GM13976 (cell line): ENCODE results near the gene RBM4.

ENCODE experiments used
- DNase-seq: peaks from one replicate; pipeline ENCODE4 v3.0.0; 2012; ENCODE audit warnings: low spot score
- CTCF ChIP-seq: IDR thresholded peaks from 2 replicates; pipeline ENCODE4 v1.5.1; 2012; ENCODE audit warnings: borderline replicate concordance, mild to moderate bottlenecking; ENCODE audit not compliant: insufficient read depth; ENCODE audit errors: extremely low read depth, missing control alignments, control extremely low read depth
- in situ Hi-C: fragments of 300-500 bp; cut with MboI; formaldehyde crosslinking; loops from one replicate; pipeline ENCODE4 v1.12.0; 2022; ENCODE audit warnings: low sequenced_read_pairs, mixed read lengths, inconsistent platforms; ENCODE audit not compliant: unreplicated experiment

The RBM4 gene

DNA sequence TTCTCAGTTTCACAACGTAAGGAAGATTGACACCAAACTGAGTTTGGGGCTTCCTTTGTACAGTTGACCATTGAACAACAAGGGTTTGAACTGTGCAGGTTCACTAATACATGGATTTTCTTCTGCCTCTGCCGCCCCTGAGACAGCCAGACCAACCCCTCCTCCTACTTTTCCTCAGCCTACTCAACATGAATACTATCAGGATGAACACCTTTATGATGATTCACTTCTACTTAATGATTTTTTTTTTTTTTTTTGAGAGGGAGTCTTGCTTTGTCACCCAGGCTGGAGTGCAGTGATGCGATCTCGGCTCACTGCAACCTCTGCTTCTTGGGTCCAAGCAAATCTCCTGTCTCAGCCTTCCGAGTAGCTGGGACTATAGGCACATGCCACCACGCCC, 14.6 kb downstream of the RBM4 start:
- no peak for TF ChIP-seq CTCF
- in situ Hi-C loops: no loop called here
- DNase-seq: no peak

GRCh38 chr11:66659763-66660162, 21.3 kb downstream of the RBM4 start:
- no peak for DNase-seq
- no peak for TF ChIP-seq CTCF
- in situ Hi-C loops: loop anchor here (10.0 kb wide), 1 partner anchor 255 kb away; no protein-coding TSS in a partner anchor

DNA sequence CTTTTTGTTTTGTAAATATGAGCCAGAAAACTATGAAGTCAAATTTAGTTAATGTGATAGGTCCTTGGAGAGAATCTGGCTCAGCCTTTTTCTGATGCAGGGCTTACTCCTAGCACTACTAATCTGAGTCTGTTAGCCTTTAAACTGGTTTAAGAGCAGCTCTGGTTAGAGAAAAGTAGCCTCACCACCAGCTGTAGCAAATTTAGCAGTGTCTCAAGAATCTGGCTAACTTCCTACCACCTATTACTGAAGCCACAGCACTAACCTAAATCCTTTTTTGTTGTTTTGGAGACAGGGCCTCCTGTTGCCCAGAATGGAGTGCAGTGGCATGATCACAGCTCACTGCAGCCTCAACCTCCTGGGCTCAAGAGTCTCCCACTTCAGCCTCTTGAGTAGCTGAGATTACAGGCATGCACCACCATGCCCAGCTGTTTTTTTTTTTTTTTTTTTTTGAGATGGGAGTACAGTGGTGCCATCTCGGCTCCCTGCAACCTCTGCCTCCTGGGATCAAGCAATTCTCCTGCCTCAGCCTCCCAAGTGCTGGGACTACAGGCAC, 25.3 kb downstream of the RBM4 start:
- DNase-seq: no peak
- TF ChIP-seq CTCF: no peak
- in situ Hi-C loops: loop anchor here (10.0 kb wide), 1 partner anchor 259 kb away; no protein-coding TSS in a partner anchor

GRCh38 chr11:66665369-66665768, 26.9 kb downstream of the RBM4 start:
- in situ Hi-C loops: loop anchor here (10.0 kb wide), 1 partner anchor 261 kb away; no protein-coding TSS in a partner anchor
- no peak for TF ChIP-seq CTCF
- DNase-seq: no peak

DNA sequence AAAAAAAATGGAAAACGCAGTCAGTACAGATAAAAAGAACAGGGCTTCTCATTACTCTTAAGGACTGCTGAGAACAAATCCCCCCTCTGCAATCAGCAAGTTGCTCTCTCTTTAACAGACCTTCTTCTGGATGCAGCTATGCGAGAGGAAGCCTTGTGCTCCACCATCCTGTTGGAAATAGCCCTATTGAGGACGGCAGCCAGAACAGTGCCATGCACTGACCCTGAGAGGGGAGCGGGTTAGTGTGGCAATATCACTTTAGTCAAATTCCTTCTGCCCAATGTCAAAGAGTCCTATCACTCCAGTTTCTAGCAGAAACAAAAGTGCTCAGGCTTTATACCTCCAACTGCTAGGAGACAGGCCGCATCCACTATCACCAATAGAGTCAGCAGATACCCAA, 32.3 kb downstream of the RBM4 start:
- in situ Hi-C loops: no loop called here
- DNase-seq: no peak
- TF ChIP-seq CTCF: no peak

- no peak for TF ChIP-seq CTCF
- in situ Hi-C loops: no loop called here
- DNase-seq: no peak
Measured at GRCh38 chr11:66674964-66675602, 36.6 kb downstream of the RBM4 start.
